Fibroblast of villous mesenchyme (primary cell): ENCODE data around the gene MAST1. TPM values are rescaled to one million over a fixed set of nuclear protein-coding genes. Genes with fewer than 3 reads are reported as not detected.

Source experiments
- DNase-seq: peaks from one replicate; pipeline ENCODE4 v3.0.0-alpha.2; 2010; ENCODE audit warnings: low read depth
- H3K4me3 ChIP-seq: 2 replicates; pipeline ENCODE4 v1.5.1; 2011; ENCODE audit warnings: low read depth, mild to moderate bottlenecking, low read length
- CTCF ChIP-seq: IDR thresholded peaks from 2 replicates; pipeline ENCODE4 v1.5.1; 2012; ENCODE audit warnings: low read depth, mild to moderate bottlenecking, low read length; ENCODE audit not compliant: insufficient read depth
- total RNA-seq: library from RNA; depleted of rRNA; stranded (reverse); fragments of >200 nt; gene quantifications from 2 replicates; pipeline ENCODE4 v1.2.3, GENCODE V29; 2012

The MAST1 gene
- total RNA-seq, 1 donor = under 0.01 TPM

DNA sequence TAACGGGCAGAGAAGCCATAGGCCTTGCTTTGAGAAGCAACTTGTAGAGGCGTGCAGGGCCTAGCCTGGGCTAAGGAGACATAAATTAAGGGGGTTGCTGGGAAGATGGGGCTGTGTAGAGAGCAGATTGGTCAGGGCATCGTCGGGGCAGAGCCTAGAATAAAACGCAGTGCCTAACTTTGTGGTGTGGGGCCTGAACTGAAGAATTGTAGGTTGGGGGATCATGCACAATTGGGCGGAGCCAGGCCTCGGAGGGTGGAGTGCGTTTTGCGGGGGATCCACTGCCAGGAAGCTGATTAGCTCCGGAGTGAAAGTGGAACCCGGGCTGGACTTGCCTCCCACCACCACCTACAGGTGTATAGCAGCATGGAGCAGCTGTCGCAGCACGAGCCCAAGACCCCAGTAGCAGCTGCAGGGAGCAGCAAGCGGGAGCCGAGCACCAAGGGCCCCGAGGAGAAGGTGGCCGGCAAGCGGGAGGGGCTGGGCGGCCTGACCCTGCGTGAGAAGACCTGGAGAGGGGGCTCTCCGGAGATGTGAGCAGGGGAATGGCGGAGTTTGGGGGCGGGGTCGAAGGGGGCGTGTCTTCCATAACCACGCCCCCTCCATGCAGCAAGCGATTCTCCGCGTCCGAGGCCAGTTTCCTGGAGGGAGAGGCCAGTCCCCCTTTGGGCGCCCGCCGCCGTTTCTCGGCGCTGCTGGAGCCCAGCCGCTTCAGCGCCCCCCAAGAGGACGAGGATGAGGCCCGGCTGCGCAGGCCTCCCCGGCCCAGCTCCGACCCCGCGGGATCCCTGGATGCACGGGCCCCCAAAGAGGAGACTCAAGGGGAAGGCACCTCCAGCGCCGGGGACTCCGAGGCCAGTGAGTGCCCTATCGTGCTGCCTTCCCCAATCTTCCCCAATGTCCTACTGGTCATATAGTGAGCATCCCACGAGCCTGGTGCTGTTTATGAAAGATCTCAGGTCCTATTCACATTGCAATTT lies 29.1 kb downstream of the MAST1 start:
- TF ChIP-seq CTCF = no peak
- DNase-seq = peak; percentile 52
- H3K4me3 ChIP-seq = peak overlapping the region; percentile 52

- H3K4me3 ChIP-seq = no peak overlapping the region
- no peak for TF ChIP-seq CTCF
- no peak for DNase-seq
Observed at GRCh38 chr19:12868540-12869112, 30.3 kb downstream of the MAST1 start.

DNA sequence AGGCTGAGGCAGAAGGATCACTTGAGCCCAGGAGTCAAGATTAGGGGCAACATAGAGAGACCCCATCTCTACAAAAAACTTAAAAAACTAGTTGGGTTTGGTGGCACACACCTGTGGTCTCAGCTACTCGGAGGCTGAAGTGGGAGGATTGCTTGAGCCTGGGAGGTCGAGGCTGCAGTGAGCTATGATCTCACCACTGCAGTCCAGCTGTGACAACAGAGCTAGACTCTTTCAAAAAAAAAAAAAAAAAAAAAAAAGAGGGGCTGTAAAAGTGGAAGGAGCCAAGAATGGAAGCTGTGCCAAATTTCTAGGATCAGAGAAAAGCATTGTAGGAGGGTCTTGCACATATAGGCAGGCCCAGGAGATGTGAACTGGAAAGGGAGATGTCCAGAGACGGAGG lies 33.4 kb downstream of the MAST1 start:
- no peak overlapping the region for H3K4me3 ChIP-seq
- no peak for DNase-seq
- no peak for TF ChIP-seq CTCF

DNA sequence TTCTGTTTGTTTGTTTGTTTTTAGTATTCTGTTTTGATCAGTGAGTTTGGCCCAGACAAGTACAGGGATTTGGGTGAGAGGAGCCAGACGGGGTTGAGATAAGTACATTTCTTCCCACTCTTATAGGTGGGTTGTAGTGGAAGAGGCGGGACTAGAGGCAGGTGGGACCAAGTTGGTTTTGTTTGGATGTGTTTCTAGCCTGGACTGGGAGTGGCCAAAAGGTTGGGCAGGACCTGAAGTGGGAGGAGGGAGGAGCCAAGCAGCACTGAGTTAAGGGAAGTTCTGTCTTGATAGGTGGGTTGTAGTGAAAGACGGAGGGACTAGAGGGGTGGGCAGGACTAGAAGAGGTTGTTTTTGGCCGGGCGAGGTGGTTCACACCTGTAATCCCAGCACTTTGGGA lies 33.9 kb downstream of the MAST1 start:
- H3K4me3 ChIP-seq = no peak overlapping the region
- no peak for DNase-seq
- no peak for TF ChIP-seq CTCF

DNA sequence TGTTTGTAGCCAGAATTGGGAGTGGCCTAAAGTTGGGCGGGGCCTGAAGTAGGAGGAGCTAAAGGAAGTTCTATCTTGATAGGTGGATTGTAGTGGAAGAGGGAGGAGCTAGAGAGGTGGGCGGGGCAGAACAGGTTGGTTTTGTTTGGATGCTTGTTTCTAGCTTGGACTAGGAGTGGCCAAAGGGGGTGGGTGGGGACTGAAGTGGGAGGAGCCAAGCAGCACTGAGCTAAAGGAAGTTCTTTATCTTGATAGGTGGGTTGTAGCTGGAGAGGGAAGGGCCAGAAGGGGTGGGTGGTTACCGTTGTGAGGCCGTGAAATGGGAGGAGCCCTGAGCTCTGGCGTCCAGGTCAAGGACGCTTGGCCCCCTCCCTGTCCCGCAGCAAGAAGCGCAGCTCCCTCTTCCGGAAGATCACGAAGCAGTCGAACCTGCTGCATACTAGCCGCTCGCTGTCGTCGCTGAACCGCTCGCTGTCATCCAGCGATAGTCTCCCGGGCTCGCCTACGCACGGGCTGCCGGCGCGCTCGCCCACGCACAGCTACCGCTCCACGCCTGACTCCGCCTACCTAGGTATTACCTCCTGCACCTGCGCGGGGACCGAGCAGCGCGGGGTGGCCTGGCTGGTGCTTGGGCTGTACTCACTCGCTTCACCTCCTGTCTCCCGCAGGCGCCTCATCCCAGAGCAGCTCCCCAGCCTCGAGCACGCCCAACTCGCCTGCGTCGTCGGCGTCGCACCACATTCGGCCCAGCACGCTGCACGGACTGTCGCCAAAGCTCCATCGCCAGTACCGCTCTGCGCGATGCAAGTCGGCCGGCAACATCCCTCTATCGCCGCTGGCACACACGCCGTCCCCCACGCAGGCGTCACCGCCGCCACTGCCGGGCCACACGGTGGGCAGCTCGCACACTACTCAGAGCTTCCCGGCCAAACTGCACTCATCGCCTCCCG lies 34.9 kb downstream of the MAST1 start:
- DNase-seq = peak; percentile 75
- TF ChIP-seq CTCF = no peak
- H3K4me3 ChIP-seq = peak overlapping the region; percentile 43
